IMR-90 (cell line): Measurements from ENCODE around the gene EDN3.

Source experiments
- BHLHE40 ChIP-seq: fragments of 150-350 bp; IDR thresholded peaks from 2 replicates; pipeline ENCODE4 v1.6.1; 2016; ENCODE audit warnings: mild to moderate bottlenecking, low read depth, low read length
- CTCF ChIP-seq: conservative IDR thresholded peaks from 2 replicates; pipeline ENCODE4 v1.5.1; 2012; ENCODE audit warnings: mild to moderate bottlenecking, low read depth, low read length, improper control_type of control experiment
- MAFK ChIP-seq: IDR thresholded peaks from 2 replicates; pipeline ENCODE4 v1.6.1; 2012; ENCODE audit warnings: low read depth, low read length, improper control_type of control experiment
- POLR2A ChIP-seq: IDR thresholded peaks from 2 replicates; pipeline ENCODE4 v1.6.1; 2012; ENCODE audit warnings: mild to moderate bottlenecking, low read depth, low read length
- RAD21 ChIP-seq: IDR thresholded peaks from 2 replicates; pipeline ENCODE4 v1.6.1; 2012; ENCODE audit warnings: low read length, improper control_type of control experiment
- SMC3 ChIP-seq: fragments of 150-350 bp; IDR thresholded peaks from 2 replicates; pipeline ENCODE4 v1.6.1; 2016; ENCODE audit warnings: low read depth, mild to moderate bottlenecking, antibody characterized with exemption, low read length, moderate library complexity

- TF ChIP-seq CTCF (no peak), BHLHE40 (no peak), POLR2A (no peak), MAFK (no peak), RAD21 (no peak), SMC3 (no peak)
Observed at GRCh38 chr20:59269411-59270025, 30.9 kb upstream of the EDN3 start.
